ENCODE results near the gene ZNF267.
"Not testable (repeated sequence)": the region's sequence is repeated elsewhere in the genome, so short reads cannot be mapped to it uniquely, and the experiment has no call there.

The ZNF267 gene
- total RNA-seq, result 77.8 to 357 (median 244) reads per million in 9 experiments

DNA sequence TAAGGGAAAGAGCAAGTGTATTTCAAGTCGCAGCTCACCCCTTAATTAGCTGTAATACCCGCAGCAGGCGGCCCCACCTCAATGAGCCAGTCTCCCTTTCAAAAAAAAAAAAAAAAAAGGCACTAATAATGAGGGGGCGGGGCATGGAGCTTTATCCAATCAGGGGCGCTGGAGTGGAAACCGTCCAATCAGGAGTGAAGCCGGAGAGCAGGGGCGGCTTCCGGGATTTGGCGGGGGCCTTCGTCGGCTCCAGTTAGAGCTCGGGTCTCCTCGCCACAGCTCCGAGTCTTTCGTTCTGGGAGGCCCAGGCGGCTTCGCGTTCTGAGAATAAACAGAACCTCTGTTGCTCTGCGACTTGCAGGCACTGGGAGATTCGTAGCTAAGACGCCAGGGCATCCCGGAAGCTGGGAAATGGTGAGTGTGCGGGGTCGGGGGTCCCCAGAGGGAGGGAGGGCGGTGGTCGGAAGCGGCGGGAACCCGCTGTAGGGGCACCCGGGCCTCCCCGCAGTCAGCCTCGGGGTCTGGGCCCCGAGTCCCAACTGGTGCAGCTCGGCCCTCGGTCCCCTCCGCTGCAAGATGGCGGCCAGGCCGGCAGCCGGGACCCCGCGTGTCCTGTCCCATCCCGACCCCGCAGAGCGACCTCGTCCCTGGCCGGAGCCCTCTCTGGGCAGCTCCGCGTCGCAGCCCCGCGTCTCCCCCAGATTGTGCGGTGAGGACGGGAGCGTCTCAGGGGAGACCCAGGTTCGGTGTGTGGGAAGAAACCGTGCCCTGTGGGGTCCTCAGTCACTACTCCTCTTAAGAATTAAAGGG is at the start of gene ZNF267:
TSS of gene ZNF267 (plus strand) at position 252 of the 810 bp plus-strand sequence. CDS start at position 412, 160 bp downstream.
- peak; percentile 64 for ATAC-seq (replicated peaks)
- H3K4me3 Mint-ChIP-seq, result peak within 1 kb of the TSS; percentile 98 to 99
- H3K9me3 Mint-ChIP-seq, result no peaks in the 10 kb centered on the region
- peak within 1 kb of the TSS; percentile 92 to 99 for H3K27ac Mint-ChIP-seq
- peaks cover 62 to 65% of the 10 kb centered on the region in 2 donors for H3K4me1 Mint-ChIP-seq (ENCODE audit: low read depth in 2 of 2)
- DNase-seq, result peak; percentile 91 to 95 (median 91)
- peaks cover 59% of the 10 kb centered on the region for H3K36me3 Mint-ChIP-seq (ENCODE audit: insufficient read depth)
- H3K27me3 Mint-ChIP-seq, result no peaks in the 10 kb centered on the region

DNA sequence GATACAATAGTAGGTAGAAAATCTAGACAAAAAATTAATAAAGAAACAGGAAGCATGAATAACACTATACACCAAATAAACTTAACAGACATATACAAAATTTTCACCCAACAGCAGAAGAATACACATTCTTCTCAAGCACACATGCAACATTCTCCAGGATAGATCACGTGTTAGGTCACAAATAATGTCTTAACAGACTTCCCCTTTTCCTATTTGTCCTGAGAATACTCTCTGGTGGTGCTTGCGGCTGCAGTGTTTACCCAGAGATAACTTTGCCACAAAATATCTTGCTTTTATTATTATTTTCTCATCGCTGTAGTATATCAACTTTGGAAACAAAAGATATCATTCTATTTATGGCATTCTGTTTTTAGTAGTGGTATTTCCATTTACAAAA is 40.6 kb upstream of the ZNF267 start:
- DNase-seq, result no peak
- H3K9me3 Mint-ChIP-seq, result peaks cover 0 to 5% of the 10 kb centered on the region in 2 donors
- no peak for ATAC-seq (replicated peaks)
- H3K27ac Mint-ChIP-seq, result no peak overlapping the region
- H3K36me3 Mint-ChIP-seq (ENCODE audit: insufficient read depth), result peaks cover 4% of the 10 kb centered on the region
- peaks cover 6 to 9% of the 10 kb centered on the region in 2 donors for H3K27me3 Mint-ChIP-seq
- no peaks in the 10 kb centered on the region for H3K4me1 Mint-ChIP-seq (ENCODE audit: low read depth in 2 of 2)
- H3K4me3 Mint-ChIP-seq, result no peak overlapping the region

DNA sequence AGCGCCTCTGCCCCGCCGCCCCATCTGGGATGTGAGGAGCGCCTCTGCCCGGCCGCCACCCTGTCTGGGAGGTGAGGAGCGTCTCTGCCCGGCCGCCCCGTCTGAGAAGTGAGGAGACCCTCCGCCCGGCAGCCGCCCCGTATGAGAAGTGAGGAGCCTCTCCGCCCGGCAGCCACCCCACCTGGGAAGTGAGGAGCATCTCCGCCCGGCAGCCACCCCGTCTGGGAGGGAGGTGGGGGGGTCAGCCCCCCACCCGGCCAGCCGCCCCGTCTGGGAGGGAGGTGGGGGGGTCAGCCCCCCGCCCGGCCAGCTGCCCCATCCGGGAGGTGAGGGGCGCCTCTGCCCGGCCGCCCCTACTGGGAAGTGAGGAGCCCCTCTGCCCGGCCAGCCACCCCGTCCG is 37.2 kb upstream of the ZNF267 start:
- H3K9me3 Mint-ChIP-seq; H3K36me3 Mint-ChIP-seq (ENCODE audit: insufficient read depth); DNase-seq; H3K4me3 Mint-ChIP-seq; H3K4me1 Mint-ChIP-seq (ENCODE audit: low read depth in 2 of 2); H3K27ac Mint-ChIP-seq; ATAC-seq (replicated peaks): not testable (repeated sequence)
- H3K27me3 Mint-ChIP-seq, result peaks cover 21 to 24% of the 10 kb centered on the region in 2 donors

DNA sequence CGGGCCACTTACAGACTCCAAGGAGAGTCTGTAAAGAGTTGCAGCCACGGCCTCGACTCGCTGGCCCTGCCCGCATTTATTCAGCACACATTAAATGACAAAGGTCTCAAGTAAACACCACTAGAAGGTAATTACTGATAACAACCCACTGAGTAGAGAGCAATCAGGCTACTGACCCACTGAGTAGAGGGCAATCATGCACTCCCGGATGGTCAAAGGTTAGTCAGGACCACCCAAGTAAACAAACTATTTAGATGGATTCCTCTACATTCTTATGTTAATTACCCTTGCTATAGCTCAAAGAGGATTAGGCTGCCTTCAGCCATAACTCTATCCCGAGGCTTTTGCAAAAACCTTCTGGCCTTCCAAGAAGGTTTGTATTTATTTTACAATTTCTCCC is 30.7 kb upstream of the ZNF267 start:
- H3K36me3 Mint-ChIP-seq (ENCODE audit: insufficient read depth), result no peaks in the 10 kb centered on the region
- no peak for DNase-seq
- H3K4me3 Mint-ChIP-seq, result no peak overlapping the region
- peak overlapping the region in 1 of 2 donors; percentile 27 for H3K27ac Mint-ChIP-seq
- peaks cover 34 to 49% of the 10 kb centered on the region in 2 donors for H3K27me3 Mint-ChIP-seq
- H3K9me3 Mint-ChIP-seq, result peaks cover 7 to 13% of the 10 kb centered on the region in 2 donors
- no peaks in the 10 kb centered on the region for H3K4me1 Mint-ChIP-seq (ENCODE audit: low read depth in 2 of 2)
- ATAC-seq (replicated peaks), result no peak

DNA sequence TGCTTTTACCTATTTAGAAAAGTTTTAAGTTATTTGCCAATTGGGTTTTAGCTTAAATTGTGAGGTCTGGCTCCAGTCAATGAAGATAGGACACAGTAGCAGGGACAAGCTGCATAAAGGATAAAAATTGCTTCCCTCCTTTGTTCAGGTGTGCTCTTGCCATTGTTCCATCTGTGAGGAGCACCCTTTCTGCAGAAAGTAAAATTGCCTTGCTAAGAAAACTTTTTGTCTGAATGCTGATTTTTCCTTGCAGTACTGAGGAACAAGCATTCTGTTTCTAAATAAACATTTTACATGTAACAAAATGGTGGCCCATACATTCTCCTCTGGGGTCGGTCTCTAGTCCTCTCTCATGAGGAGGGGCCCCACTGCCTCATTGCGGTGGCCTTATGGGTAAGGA is 25.0 kb upstream of the ZNF267 start:
- not testable (repeated sequence) for H3K27ac Mint-ChIP-seq; H3K4me1 Mint-ChIP-seq (ENCODE audit: low read depth in 2 of 2); ATAC-seq (replicated peaks); DNase-seq; H3K36me3 Mint-ChIP-seq (ENCODE audit: insufficient read depth); H3K4me3 Mint-ChIP-seq
- Mint-ChIP-seq H3K27me3 (peaks cover 10 to 25% of the 10 kb centered on the region in 2 donors), H3K9me3 (peaks cover 13 to 24% of the 10 kb centered on the region in 2 donors)

DNA sequence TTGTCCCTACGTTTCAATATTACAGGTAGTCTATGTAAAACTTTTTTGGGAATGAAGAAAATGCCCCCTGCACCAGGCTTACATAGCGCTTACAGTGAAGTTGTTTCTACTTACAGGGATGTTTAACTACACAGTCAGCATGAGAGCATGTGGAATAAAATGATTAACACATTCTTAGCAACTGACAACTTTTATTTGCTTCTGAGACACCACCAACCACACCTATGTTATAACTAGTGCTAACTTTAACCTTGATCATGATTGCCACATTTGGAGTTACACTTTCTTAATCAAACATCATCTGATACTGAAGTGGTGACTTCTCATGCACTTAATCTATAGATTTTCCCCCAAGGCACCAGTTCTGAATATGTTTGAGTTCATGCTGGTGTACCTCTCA is 20.3 kb upstream of the ZNF267 start:
- H3K4me1 Mint-ChIP-seq (ENCODE audit: low read depth in 2 of 2), result no peaks in the 10 kb centered on the region
- peaks cover 6% of the 10 kb centered on the region for H3K36me3 Mint-ChIP-seq (ENCODE audit: insufficient read depth)
- peaks cover 5 to 12% of the 10 kb centered on the region in 2 donors for H3K9me3 Mint-ChIP-seq
- no peak overlapping the region for H3K27ac Mint-ChIP-seq
- ATAC-seq (replicated peaks) (no peak), DNase-seq (no peak)
- H3K4me3 Mint-ChIP-seq, result no peak overlapping the region
- peaks cover 24 to 27% of the 10 kb centered on the region in 2 donors for H3K27me3 Mint-ChIP-seq

DNA sequence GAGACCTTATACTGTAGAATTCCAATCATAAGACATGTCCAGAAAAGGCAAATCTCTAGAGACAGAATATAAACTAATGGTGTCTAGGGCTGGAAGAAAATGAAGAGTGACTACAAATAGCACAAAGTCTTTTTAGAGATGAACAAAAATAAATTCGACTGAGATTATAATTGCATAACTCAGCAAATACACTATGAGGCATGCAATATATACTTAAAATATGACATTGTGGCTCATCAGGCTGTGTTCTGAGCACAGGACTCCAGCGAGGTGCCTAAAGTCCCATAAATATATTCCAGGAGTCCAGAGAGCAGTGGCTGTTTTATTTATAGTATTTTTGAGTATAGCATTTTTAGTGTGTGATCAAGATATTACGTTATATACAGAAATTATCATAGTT is 13.1 kb upstream of the ZNF267 start:
- Mint-ChIP-seq H3K4me3 (no peak overlapping the region), H3K27me3 (peaks cover 4 to 9% of the 10 kb centered on the region in 2 donors), H3K36me3 (ENCODE audit: insufficient read depth) (peaks cover 6% of the 10 kb centered on the region), H3K27ac (no peak overlapping the region), H3K9me3 (no peaks in the 10 kb centered on the region), H3K4me1 (ENCODE audit: low read depth in 2 of 2) (peaks cover 7 to 12% of the 10 kb centered on the region in 2 donors)
- ATAC-seq (replicated peaks), result no peak
- no peak for DNase-seq

DNA sequence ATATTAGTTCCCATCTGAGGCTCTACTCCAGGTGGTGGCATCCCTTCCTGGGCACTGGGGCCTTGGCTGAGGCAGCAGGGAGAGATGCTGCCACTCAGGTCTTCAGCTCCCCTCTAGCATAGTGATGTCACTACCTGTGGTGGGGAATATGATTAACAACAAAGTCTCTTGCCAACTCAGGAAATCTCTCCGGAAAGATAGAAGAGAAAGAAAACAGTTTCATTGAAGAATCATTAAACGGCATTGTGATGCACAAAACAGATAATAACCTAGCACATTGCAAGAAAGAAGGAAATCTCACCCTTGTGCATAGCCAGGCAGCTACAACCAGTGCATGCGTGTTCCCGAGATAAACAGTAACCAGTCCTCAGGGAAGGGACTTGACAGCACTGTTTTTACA is 12.2 kb upstream of the ZNF267 start:
- ATAC-seq (replicated peaks) (peak; percentile 57), DNase-seq (no peak)
- H3K27ac Mint-ChIP-seq, result peak overlapping the region; percentile 54 to 78
- H3K9me3 Mint-ChIP-seq, result no peaks in the 10 kb centered on the region
- H3K27me3 Mint-ChIP-seq, result no peaks in the 10 kb centered on the region
- peaks cover 2% of the 10 kb centered on the region for H3K36me3 Mint-ChIP-seq (ENCODE audit: insufficient read depth)
- H3K4me3 Mint-ChIP-seq, result no peak overlapping the region
- peaks cover 7 to 12% of the 10 kb centered on the region in 2 donors for H3K4me1 Mint-ChIP-seq (ENCODE audit: low read depth in 2 of 2)

DNA sequence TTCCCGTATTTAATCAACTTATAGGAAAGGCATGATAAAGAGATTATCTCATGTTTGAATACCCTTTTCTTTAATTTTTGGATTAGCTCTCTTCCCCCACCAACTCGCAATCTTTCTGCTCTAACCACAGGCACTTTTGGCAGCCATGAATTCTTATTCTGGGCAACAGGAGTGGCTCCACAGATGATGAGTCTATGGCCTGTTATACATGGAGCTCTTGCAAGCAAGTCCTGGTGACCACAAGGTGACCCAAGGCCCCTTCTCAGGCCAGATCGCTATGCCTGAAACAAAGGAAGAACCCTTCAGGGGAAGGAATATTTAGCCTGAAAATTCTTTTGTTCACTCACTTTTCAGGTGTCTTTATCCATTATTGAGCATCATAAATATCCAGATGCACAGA is 10.8 kb upstream of the ZNF267 start:
- no peak for DNase-seq
- Mint-ChIP-seq H3K4me1 (ENCODE audit: low read depth in 2 of 2) (peaks cover 7 to 12% of the 10 kb centered on the region in 2 donors), H3K27ac (peak overlapping the region in 1 of 2 donors; percentile 72), H3K4me3 (no peak overlapping the region), H3K36me3 (ENCODE audit: insufficient read depth) (no peaks in the 10 kb centered on the region), H3K27me3 (no peaks in the 10 kb centered on the region), H3K9me3 (no peaks in the 10 kb centered on the region)
- no peak for ATAC-seq (replicated peaks)

DNA sequence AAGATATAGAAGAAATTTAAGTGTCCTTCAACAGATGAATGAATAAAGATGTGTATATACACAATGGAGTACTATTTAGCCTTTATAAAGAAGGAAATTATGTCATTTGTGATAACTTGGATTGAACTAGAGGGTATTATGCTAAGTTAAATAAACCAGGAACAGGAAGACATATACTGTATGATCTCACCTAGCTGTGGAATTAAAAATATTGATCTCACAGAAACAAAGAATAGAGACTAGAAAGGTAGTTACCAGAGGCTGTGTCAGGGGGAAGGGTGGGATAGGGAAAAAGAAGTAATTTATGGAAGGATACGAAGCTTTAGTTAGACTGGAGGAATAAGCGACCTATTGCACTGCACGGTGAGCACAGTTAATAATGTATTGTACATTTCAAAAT is 5.4 kb upstream of the ZNF267 start:
- Mint-ChIP-seq H3K9me3 (no peaks in the 10 kb centered on the region), H3K36me3 (ENCODE audit: insufficient read depth) (peaks cover 11% of the 10 kb centered on the region), H3K4me1 (ENCODE audit: low read depth in 2 of 2) (peaks cover 28 to 29% of the 10 kb centered on the region in 2 donors), H3K4me3 (no peak overlapping the region), H3K27me3 (no peaks in the 10 kb centered on the region), H3K27ac (no peak overlapping the region)
- DNase-seq (no peak), ATAC-seq (replicated peaks) (no peak)

DNA sequence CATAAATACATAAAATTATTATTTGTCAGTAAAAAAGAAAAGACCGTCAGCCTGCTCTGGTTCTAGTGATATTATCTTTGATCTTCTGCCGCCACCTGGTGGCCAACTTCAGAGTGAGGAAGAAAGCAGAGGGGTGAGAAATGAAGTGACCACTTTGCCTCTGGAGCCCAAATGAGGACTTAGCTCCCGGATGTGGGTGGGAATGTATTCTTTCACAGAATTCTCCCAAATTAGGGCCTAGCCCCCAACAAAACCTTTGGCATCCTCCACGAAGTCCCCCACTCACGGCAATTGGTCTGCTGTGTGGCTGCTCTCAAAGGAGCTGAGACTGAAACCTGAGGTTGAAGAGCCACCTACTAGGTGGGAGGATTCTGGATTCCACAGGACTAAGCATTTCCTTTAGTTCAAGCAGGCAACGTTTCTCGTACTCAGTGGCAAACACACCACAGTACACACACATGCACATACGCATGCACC is 4.9 kb upstream of the ZNF267 start:
- no peaks in the 10 kb centered on the region for H3K27me3 Mint-ChIP-seq
- peak overlapping the region; percentile 49 to 79 for H3K27ac Mint-ChIP-seq
- H3K4me3 Mint-ChIP-seq, result peak overlapping the region; percentile 59 to 74
- ATAC-seq (replicated peaks) (peak; percentile 39), DNase-seq (peak; percentile 79 to 84 (median 83))
- no peaks in the 10 kb centered on the region for H3K9me3 Mint-ChIP-seq
- H3K36me3 Mint-ChIP-seq (ENCODE audit: insufficient read depth), result peaks cover 17% of the 10 kb centered on the region
- peaks cover 29 to 31% of the 10 kb centered on the region in 2 donors for H3K4me1 Mint-ChIP-seq (ENCODE audit: low read depth in 2 of 2)

DNA sequence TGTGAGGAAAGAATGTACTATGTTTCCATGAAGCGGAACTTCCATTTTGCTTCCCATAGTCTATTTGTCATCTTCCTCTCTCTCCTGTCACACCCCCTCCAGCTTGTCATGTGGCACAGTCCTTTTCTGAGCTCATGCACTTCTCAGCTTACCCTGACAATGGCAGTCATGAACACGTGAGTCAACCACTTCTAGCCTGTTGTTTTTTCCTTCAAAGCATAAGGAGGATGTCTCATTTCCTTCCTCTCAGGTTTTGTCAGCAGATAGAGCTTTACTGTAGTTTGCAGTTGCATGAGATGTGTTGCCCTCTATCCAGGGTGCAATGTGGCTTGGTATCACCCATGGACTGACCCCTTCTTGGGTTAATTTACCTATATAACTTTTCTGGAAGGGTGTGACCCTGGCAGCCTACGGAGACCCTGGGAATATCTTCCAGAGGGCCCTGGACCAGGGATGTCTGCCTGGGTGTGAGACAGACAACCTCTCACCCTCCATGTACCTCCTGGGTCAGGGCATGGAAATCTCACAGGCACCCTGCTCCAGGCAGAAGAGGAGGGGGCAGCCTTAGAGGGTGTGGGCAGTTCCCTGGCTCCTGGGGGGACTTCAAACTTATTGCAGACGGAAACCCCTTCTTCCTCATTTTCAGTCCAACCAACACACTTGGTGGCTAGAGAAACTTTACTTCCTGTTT is 4.0 kb upstream of the ZNF267 start:
- no peaks in the 10 kb centered on the region for H3K27me3 Mint-ChIP-seq
- peaks cover 26% of the 10 kb centered on the region for H3K36me3 Mint-ChIP-seq (ENCODE audit: insufficient read depth)
- H3K27ac Mint-ChIP-seq, result peak overlapping the region; percentile 32 to 76
- H3K4me3 Mint-ChIP-seq, result peak overlapping the region; percentile 26 to 59
- DNase-seq, result peak; percentile 60 to 64 (median 61)
- peak; percentile 80 for ATAC-seq (replicated peaks)
- peaks cover 31 to 36% of the 10 kb centered on the region in 2 donors for H3K4me1 Mint-ChIP-seq (ENCODE audit: low read depth in 2 of 2)
- H3K9me3 Mint-ChIP-seq, result no peaks in the 10 kb centered on the region

DNA sequence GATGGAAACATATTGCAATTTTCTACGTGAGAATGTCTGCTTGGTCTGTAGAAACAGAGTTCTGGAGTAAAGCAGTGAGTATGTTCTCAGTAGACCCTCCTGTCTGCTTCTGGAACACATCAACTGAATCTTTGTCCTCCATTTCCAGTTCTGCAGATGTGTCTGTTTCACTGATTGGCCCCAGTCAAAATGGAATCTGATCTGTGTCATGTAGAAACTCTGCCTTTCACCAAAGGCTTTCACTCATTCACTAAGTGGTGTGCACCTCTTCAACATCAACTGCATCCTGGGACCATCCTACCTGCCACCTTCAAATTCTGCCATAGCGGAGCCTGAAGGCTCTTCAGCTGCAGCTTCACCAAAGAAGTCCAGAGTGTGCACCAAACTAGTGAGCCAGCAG is 2.8 kb upstream of the ZNF267 start:
- peak overlapping the region in 1 of 2 donors; percentile 30 for H3K27ac Mint-ChIP-seq
- H3K36me3 Mint-ChIP-seq (ENCODE audit: insufficient read depth), result peaks cover 36% of the 10 kb centered on the region
- H3K27me3 Mint-ChIP-seq, result no peaks in the 10 kb centered on the region
- ATAC-seq (replicated peaks) (no peak), DNase-seq (no peak)
- peaks cover 41 to 47% of the 10 kb centered on the region in 2 donors for H3K4me1 Mint-ChIP-seq (ENCODE audit: low read depth in 2 of 2)
- H3K9me3 Mint-ChIP-seq, result no peaks in the 10 kb centered on the region
- no peak overlapping the region for H3K4me3 Mint-ChIP-seq

Data from effector memory CD8-positive, alpha-beta T cell (primary cell).